Esophagus squamous epithelium (tissue), 5 donors: ENCODE results near the gene CCDC74A. TPM values are rescaled to one million over a fixed set of nuclear protein-coding genes. Genes with fewer than 3 reads are reported as not detected.
"Not testable (repeated sequence)": the region's sequence is repeated elsewhere in the genome, so short reads cannot be mapped to it uniquely, and the experiment has no call there.

Experiments used
- DNase-seq: peaks from one replicate; lab custom pipeline; 2025; lab: John Stamatoyannopoulos, UW
- H3K27ac ChIP-seq, 4 donors: fragments of 200-600 bp; sonication (generic); one replicate each; pipeline ENCODE4 v1.5.1; 2016 to 2019; ENCODE audit warnings: mild to moderate bottlenecking in 1 of 4
- H3K27me3 ChIP-seq, 4 donors: fragments of 200-600 bp; sonication (generic); 1 replicate in 3 of 4; 2 replicates in 1 of 4; pipeline versions ENCODE4 v1.5.1 to v1.6.0; 2017 to 2021; ENCODE audit warnings: antibody characterized with exemption in 1 of 4
- H3K36me3 ChIP-seq, 3 donors: fragments of 200-600 bp; sonication (generic); one replicate each; pipeline ENCODE4 v1.5.1; 2016 to 2019
- H3K4me1 ChIP-seq, 3 donors: fragments of 200-600 bp; sonication (generic); one replicate each; pipeline ENCODE4 v1.5.1; 2017 to 2019
- H3K4me3 ChIP-seq, 4 donors: fragments of 200-600 bp; sonication (generic); 1 replicate in 3 of 4; 2 replicates in 1 of 4; pipeline ENCODE4 v1.5.1; 2016 to 2019; ENCODE audit warnings: mild to moderate bottlenecking in 2 of 4, moderate library complexity in 1 of 4
- H3K9me3 ChIP-seq, 3 donors: fragments of 200-600 bp; sonication (generic); one replicate each; pipeline ENCODE4 v1.5.1; 2016 to 2019
- WGBS, 2 donors: methylation state at CpG; one replicate each; pipeline ENCODE4 v1.1.5; 2018; 5-methylcytosine and 5-hydroxymethylcytosine counted together
- intact Hi-C: fragments of 100-400 bp; cut with DNase I; formaldehyde crosslinking; loops from one replicate; pipeline ENCODE4 v1.15.0; 2022
- total RNA-seq, 4 donors: library from RNA; depleted of rRNA; stranded (reverse); fragments of >200 nt; gene quantifications; one replicate each; pipeline ENCODE4 v1.1.0, GENCODE V29; 2016
- donor health status: DM: yes; HTN: yes; CAD: no.

CCDC74A gene
- total RNA-seq = 1 to 10 TPM; 2.3 to 3.8 (median 2.7) TPM

DNA sequence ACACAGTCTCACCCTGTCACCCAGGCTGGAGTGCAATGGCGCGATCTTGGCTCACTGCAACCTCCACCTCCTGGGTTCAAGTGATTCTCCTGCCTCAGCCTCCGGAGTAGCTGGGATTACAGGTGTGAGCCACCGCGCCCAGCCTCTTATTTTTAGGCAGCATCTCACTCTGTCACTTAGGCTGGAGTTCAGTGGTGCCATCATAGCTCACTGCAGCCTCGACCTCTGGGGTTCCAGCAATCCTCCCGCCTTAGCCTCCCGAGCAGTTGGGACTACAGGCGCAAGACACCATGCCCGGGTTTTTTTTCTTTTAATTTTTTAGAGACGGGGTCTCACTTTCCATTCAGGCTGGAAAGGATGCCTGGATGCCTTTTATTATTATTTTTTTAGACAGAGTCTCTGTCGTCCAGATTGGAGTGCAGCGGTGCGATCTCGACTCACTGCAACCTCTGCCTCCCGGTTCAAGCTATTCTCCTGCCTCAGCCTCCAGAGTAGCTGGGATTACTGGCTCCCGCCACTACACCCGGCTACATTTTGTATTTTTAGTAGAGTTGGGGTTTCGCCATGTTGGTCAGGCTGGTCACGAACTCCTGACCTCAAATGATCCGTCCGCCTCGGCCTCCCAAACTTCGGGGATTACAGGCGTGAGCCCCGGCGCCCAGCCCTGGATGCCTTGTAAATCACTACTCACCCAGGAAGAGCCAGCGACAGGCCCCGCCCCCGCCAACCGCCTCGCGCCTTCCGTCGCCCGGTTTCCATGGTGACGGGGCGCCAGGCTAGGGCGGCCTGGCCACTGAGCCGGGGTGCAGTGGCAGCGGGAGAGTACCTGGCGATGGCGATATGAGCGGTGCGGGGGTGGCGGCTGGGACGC, at the start of gene CCDC74A:
Gene CCDC74A, plus strand, starts transcription at position 758 of the 871 bp plus-strand sequence. Its CDS starts 83 bp downstream, at position 841.
- H3K4me1 ChIP-seq = peaks cover 0 to 19% (median 3%) of the 10 kb centered on the region in 3 donors
- DNase-seq, H3K27me3 ChIP-seq, intact Hi-C loops, H3K9me3 ChIP-seq, H3K36me3 ChIP-seq: not testable (repeated sequence)
- WGBS, 2 donors = 64 to 68% methylated on average over 18 to 19 of the region's 47 CpGs
- H3K27ac ChIP-seq = peak within 1 kb of the TSS in 1 of 4 donors; percentile 25
- H3K4me3 ChIP-seq = peak within 1 kb of the TSS; percentile 14 to 63 (median 37)

DNA sequence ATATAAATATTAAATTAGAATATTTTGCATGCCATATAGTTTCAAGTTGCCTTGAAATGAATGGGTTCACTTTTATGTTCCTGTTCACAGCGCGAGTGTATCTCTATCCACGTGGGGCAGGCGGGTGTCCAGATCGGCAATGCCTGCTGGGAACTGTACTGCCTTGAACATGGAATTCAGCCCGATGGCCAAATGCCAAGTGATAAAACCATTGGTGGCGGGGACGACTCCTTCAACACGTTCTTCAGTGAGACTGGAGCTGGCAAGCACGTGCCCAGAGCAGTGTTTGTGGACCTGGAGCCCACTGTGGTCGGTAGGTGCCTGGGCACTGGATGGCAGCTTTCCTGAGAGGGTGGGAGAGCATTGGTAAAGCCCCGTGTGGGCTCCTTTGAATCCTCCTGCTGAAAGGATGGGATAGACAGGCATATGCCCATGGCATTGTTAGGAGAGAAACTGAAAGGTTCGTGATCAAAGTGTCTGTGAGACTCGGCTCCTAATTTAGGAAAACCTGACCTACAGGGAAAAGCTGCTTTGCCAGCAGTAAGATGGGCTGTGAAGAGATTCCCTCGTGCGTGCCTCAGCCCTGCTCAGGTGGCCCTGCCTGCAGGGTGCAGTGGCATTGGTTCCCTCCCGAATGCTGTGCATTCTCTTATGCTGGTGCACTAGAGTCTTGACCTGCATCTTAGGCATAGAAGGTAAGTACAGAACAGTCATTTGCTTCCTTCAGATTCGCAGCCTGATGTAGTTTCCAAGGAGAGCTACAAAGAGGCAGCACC, 49.4 kb upstream of the CCDC74A start:
- intact Hi-C loops = not testable (repeated sequence)

DNA sequence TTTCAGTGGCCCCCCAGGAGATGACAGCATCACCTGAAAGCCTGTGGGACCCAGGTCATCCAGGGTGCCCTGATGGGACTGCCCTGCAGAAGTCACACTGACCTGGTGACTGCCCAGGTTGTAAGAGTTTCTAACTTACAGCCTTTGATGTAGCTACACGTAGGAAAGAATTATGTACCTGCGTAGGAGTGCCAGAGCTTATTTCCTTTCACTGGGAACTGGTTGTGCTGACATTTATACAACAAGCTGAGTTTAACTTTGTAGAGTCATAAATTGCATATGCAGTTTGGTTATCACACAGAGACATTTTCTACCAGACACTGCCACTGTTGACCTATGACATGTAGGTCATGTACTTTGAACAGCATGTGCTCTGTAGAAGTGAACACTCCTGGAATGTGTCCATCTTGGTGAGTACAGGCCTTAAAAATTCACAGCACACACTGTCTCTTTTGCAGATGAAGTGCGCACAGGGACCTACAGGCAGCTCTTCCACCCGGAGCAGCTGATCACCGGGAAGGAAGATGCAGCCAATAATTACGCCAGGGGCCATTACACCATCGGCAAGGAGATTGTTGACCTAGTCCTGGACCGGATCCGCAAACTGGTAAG, 48.7 kb upstream of the CCDC74A start:
- DNase-seq, H3K4me3 ChIP-seq, H3K27me3 ChIP-seq, H3K27ac ChIP-seq, H3K4me1 ChIP-seq, intact Hi-C loops, H3K9me3 ChIP-seq: not testable (repeated sequence)
- 91 to 93% methylated on average over 7 to 8 of the region's 9 CpGs for WGBS, 2 donors
- H3K36me3 ChIP-seq = peaks cover 0 to 35% (median 0%) of the 10 kb centered on the region in 3 donors

More for the DNA sequence above, 49.4 kb upstream of the CCDC74A start:
- not testable (repeated sequence) for H3K4me1 ChIP-seq, DNase-seq, H3K9me3 ChIP-seq, H3K27ac ChIP-seq, H3K27me3 ChIP-seq, H3K4me3 ChIP-seq
- WGBS, 2 donors = 90 to 93% methylated on average over 7 of the region's 18 CpGs
- peaks cover 0 to 29% (median 0%) of the 10 kb centered on the region in 3 donors for H3K36me3 ChIP-seq

DNA sequence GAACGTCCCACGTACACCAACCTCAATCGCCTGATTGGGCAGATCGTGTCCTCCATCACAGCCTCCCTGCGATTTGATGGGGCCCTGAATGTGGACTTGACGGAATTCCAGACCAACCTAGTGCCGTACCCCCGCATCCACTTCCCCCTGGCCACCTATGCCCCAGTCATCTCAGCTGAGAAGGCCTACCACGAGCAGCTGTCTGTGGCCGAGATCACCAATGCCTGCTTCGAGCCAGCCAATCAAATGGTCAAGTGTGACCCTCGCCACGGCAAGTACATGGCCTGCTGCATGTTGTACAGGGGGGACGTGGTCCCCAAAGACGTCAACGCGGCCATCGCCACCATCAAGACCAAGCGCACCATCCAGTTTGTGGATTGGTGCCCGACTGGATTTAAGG, 47.3 kb upstream of the CCDC74A start:
- H3K27ac ChIP-seq, intact Hi-C loops, DNase-seq, H3K9me3 ChIP-seq, H3K4me1 ChIP-seq, H3K4me3 ChIP-seq, H3K27me3 ChIP-seq: not testable (repeated sequence)
- H3K36me3 ChIP-seq = peaks cover 0 to 49% (median 0%) of the 10 kb centered on the region in 3 donors
- WGBS, 2 donors = 93 to 100% methylated on average over 3 to 7 of the region's 20 CpGs

DNA sequence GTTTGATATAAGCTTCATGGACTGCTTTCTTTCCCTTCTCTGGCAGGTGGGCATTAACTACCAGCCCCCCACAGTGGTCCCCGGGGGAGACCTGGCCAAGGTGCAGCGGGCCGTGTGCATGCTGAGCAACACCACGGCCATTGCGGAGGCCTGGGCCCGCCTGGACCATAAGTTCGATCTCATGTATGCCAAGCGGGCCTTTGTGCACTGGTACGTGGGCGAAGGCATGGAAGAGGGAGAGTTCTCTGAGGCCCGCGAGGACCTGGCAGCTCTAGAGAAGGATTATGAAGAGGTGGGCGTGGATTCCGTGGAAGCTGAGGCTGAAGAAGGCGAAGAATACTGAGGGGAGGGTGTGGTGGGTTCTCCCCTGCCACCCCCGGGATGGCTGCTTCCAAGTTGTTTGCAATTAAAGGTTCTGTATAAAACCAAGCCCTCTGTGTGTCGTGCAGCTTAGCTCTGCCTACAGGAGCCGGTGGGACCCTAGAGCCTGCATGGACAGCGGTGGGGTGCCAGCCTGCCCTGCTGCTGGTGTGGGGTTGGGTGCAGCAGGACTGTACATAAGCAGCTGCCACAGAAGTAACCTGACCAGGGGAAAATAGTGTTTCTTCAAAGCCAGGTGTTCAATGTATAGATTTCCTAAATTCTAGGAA, 45.1 kb upstream of the CCDC74A start:
- H3K9me3 ChIP-seq, H3K4me1 ChIP-seq, H3K4me3 ChIP-seq, H3K27me3 ChIP-seq, DNase-seq, H3K27ac ChIP-seq, intact Hi-C loops: not testable (repeated sequence)
- WGBS, 2 donors = 82 to 88% methylated on average over 3 to 6 of the region's 19 CpGs
- peaks cover 0 to 47% (median 0%) of the 10 kb centered on the region in 3 donors for H3K36me3 ChIP-seq

DNA sequence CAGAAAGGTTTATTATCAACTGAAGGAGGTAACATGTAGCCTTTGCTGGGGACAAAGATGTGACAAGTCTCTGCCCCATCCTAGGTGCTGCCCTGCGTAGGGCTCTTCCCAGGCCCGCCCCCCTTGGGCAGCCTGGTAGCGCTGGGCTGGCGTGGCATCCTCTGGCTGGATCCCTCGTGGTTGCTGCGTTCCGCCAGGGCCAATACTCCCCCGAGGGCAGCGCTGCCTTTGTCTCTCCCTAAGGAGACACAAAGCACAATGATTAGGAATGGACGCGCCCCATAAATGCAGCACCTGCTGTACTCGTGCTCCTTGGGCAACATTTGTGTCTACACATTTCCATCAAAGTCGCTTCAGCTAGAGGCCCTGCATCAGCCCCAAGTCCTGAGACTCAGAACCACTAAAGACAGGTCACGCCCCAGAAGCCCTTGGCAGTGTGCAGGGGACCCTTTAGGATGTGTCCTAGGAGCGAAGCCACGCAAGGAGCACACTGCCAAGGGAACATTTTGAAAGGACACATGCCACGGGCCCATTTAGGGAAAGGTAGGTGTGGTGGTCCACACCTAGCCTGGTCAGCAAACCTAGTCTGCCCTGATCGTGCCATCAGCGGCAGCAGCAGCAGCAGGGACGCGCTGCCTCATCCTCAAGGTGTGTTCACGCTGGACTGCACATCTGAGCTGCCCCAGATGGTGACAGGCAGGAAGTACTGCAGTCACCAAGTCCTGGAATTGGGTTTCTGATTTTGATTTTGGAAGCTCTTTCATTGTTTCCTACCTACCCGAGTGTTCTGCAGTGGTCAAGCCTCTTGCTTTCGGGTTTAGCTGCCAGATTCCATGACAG, 43.5 kb upstream of the CCDC74A start:
- H3K4me3 ChIP-seq, H3K27ac ChIP-seq, intact Hi-C loops, H3K4me1 ChIP-seq, H3K9me3 ChIP-seq, DNase-seq, H3K27me3 ChIP-seq: not testable (repeated sequence)
- 88 to 89% methylated on average over 15 to 18 of the region's 24 CpGs for WGBS, 2 donors
- peaks cover 0 to 54% (median 0%) of the 10 kb centered on the region in 3 donors for H3K36me3 ChIP-seq

DNA sequence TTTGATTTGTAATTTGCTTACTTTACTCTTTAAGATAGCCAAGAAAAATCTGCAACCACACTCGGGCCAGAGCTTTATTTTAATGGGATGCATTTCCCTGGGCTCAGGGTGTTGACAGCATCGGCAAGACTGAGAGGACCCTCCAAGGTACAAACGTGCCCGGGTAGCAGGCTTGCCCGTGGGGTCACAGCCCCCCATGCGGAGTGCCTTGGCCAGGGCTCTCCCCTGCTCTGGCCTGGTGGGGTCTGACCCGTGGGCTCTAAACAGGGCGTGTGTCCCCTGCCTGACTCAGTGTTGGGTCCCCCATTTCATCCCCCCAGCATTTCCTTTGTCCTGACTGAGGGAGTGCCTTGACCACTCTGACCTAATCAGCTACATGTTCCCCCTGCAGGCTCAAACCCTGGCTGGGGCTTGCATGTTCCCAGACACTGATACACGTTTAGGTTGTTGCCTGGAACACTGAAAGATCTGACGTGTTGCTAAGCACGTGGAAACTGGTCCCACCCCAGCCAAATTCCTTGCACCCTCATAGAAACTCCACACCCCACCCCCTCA, 42.7 kb upstream of the CCDC74A start:
- not testable (repeated sequence) for H3K9me3 ChIP-seq, H3K27me3 ChIP-seq, H3K27ac ChIP-seq, DNase-seq, H3K4me3 ChIP-seq, H3K4me1 ChIP-seq
- intact Hi-C loops = loop anchor here (5.0 kb wide), 1 partner anchor 1298 kb away; no protein-coding TSS in a partner anchor
- peaks cover 0 to 54% (median 0%) of the 10 kb centered on the region in 3 donors for H3K36me3 ChIP-seq
- WGBS, 2 donors = 82 to 89% methylated on average over 5 to 10 of the region's 11 CpGs

DNA sequence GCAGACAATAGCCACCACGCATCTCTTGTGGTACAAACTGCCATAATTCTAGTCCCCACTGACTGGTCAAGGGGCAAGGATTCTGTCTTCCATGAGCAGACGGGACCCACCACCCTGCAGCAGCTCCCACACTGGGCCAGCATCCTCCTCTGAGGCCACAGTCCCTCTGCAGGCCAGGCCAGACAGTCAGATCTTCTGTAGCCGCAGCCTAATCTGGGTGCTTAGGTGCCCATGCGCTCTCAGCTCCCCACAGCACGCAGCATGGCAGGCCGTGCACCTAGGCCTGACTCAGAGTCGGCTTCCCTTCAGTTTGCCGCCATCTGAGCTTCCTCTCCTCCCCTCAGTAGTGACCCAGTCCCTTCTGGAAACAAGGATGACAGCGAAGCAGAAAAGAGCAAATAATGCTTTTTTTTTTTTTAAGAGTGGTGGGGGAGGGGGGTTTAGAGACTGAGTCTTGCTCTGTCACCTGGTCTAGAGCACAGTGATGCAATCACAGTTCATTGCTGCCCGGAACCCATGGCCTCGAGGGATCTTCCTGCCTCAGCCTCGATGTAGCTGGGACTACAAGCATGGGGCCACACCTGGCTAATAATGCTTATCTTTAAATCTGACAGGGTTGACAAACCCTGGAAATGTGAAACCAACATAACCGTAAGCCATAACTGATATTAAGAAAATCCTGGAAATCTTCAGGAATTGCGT, 41.3 kb upstream of the CCDC74A start:
- not testable (repeated sequence) for DNase-seq, H3K27me3 ChIP-seq, H3K4me3 ChIP-seq, H3K9me3 ChIP-seq, H3K27ac ChIP-seq
- 77 to 90% methylated on average over 8 to 11 of the region's 14 CpGs for WGBS, 2 donors
- Histone ChIP-seq H3K36me3 (peaks cover 0 to 48% (median 0%) of the 10 kb centered on the region in 3 donors), H3K4me1 (peaks cover 8 to 19% (median 10%) of the 10 kb centered on the region in 3 donors)
- intact Hi-C loops = loop anchor here (5.0 kb wide), 1 partner anchor 1299 kb away; no protein-coding TSS in a partner anchor
